Stimulated activated CD4-positive, alpha-beta T cell treated with anti-CD3 and anti-CD28 coated beads, TNF-alpha, amount 100 ng/mL, for 4 hours (primary cell): ENCODE results near the gene USH1G.

Source experiments
- DNase-seq, 3 experiments: peaks; one replicate each; pipeline ENCODE4 v3.0.0-alpha.2; 2020; ENCODE audit warnings: low read depth in 3 of 3

USH1G gene

GRCh38 chr17:74903671-74904070, 19.4 kb downstream of the USH1G start:
- DNase-seq = no peak

GRCh38 chr17:74903034-74903433, 20.0 kb downstream of the USH1G start:
- no peak for DNase-seq

GRCh38 chr17:74901353-74902135, 21.5 kb downstream of the USH1G start:
- DNase-seq = no peak

GRCh38 chr17:74900208-74900607, 22.8 kb downstream of the USH1G start:
- DNase-seq = no peak

GRCh38 chr17:74898376-74898946, 24.6 kb downstream of the USH1G start:
- no peak for DNase-seq

- no peak for DNase-seq
Measured at GRCh38 chr17:74893936-74894671, 29.0 kb downstream of the USH1G start.

- DNase-seq = no peak
Measured at GRCh38 chr17:74892974-74893911, 29.8 kb downstream of the USH1G start, which contains the start of gene FADS6. TSS of gene FADS6 (minus strand) at chr17:74893633. CDS start at chr17:74893595, 38 bp downstream.

GRCh38 chr17:74892013-74892841, 30.8 kb downstream of the USH1G start:
- no peak for DNase-seq

- DNase-seq = no peak
Measured at GRCh38 chr17:74890554-74890953, 32.5 kb downstream of the USH1G start.

- no peak for DNase-seq
Measured at GRCh38 chr17:74888469-74888868, 34.6 kb downstream of the USH1G start.

- DNase-seq = no peak
Measured at GRCh38 chr17:74883241-74883745, 39.8 kb downstream of the USH1G start.

- DNase-seq = no peak
Measured at GRCh38 chr17:74882517-74883240, 40.4 kb downstream of the USH1G start.

- DNase-seq = no peak
Measured at GRCh38 chr17:74881073-74881472, 42.0 kb downstream of the USH1G start.

GRCh38 chr17:74879308-74879707, 43.7 kb downstream of the USH1G start:
- DNase-seq = no peak

GRCh38 chr17:74878658-74879057, 44.4 kb downstream of the USH1G start:
- DNase-seq = no peak

- DNase-seq = no peak
Measured at GRCh38 chr17:74877592-74878548, 45.2 kb downstream of the USH1G start.

GRCh38 chr17:74875977-74876593, 47.0 kb downstream of the USH1G start:
- DNase-seq = no peak
